SK-N-SH treated with all-trans-retinoic acid at 6 μM for 48 hours (cell line): Measurements from ENCODE around the gene EMC9.

Source experiments
- ARNTL ChIP-seq: fragments of 450-650 bp; formaldehyde crosslinking; IDR thresholded peaks from 2 replicates; pipeline ENCODE4 v1.5.0; 2020; ENCODE audit warnings: low read depth, mild to moderate bottlenecking, moderate library complexity, borderline replicate concordance
- CREB5 ChIP-seq: fragments of 250-450 bp; sonication (Bioruptor Pico); IDR thresholded peaks from 2 replicates; pipeline ENCODE4 v1.5.1; 2020; ENCODE audit warnings: low read depth, mild to moderate bottlenecking, moderate library complexity
- ESRRG ChIP-seq: fragments of 250-450 bp; sonication (Bioruptor Pico); IDR thresholded peaks from 2 replicates; pipeline ENCODE4 v1.6.1; 2021; ENCODE audit warnings: mild to moderate bottlenecking
- PATZ1 ChIP-seq: fragments of 250-450 bp; sonication (Bioruptor Pico); IDR thresholded peaks from 2 replicates; pipeline ENCODE4 v1.8.0; 2020; ENCODE audit warnings: mild to moderate bottlenecking, moderate library complexity, borderline replicate concordance
- TOX ChIP-seq: fragments of 250-450 bp; sonication (Bioruptor Pico); IDR thresholded peaks from 2 replicates; pipeline ENCODE4 v1.8.0; 2021; ENCODE audit warnings: mild to moderate bottlenecking, moderate library complexity, borderline replicate concordance
- TSHZ2 ChIP-seq: fragments of 250-450 bp; sonication (Bioruptor Pico); IDR thresholded peaks from 2 replicates; pipeline ENCODE4 v1.5.0; 2020; ENCODE audit warnings: mild to moderate bottlenecking, moderate library complexity
- ZC3H10 ChIP-seq: fragments of 250-450 bp; sonication (Bioruptor Pico); IDR thresholded peaks from 2 replicates; pipeline ENCODE4 v1.5.1; 2021; ENCODE audit warnings: mild to moderate bottlenecking, moderate library complexity

- TF ChIP-seq CREB5 (CRISPR knock-in tag) (no peak), PATZ1 (CRISPR knock-in tag) (no peak), ARNTL (CRISPR knock-in tag) (no peak), ESRRG (no peak), TSHZ2 (CRISPR knock-in tag) (no peak), TOX (CRISPR knock-in tag) (no peak), ZC3H10 (CRISPR knock-in tag) (no peak)
These were observed 8.7 kb upstream of the EMC9 start for GRCh38 chr14:24150061-24150460.
